GM23338 (cell line): Measurements from ENCODE around the gene CEP78. TPM values are rescaled to one million over a fixed set of nuclear protein-coding genes. Genes with fewer than 3 reads are reported as not detected.
"Not testable (repeated sequence)": the region's sequence is repeated elsewhere in the genome, so short reads cannot be mapped to it uniquely, and the experiment has no call there.

ENCODE experiments used
- ATAC-seq: fragments of 200-7000 bp; cut with Tn5 transposase; 3 replicates; pipeline ENCODE4 v1.9.1; 2020
- DNase-seq: peaks from one replicate; pipeline ENCODE4 v3.0.0-alpha.2; 2015; ENCODE audit warnings: low spot score
- H2AFZ ChIP-seq: fragments of 200-600 bp; sonication (generic); 2 replicates; pipeline ENCODE4 v1.8.0; 2016; ENCODE audit warnings: antibody characterized with exemption, mild to moderate bottlenecking, moderate library complexity
- H3F3A ChIP-seq: fragments of 200-600 bp; sonication (generic); replicated peaks from 2 replicates; pipeline ENCODE4 v1.8.0; 2017; ENCODE audit warnings: antibody characterized with exemption, mixed run types, low read depth
- H3K27ac ChIP-seq: fragments of 200-600 bp; sonication (generic); 2 replicates; pipeline ENCODE4 v1.6.1; 2016; ENCODE audit warnings: low read depth
- H3K27me3 ChIP-seq: fragments of 200-600 bp; sonication (generic); 2 replicates; pipeline ENCODE4 v1.8.0; 2016; ENCODE audit warnings: mild to moderate bottlenecking, mixed run types, moderate library complexity; ENCODE audit not compliant: insufficient read depth
- H3K36me3 ChIP-seq: fragments of 200-600 bp; sonication (generic); 2 replicates; pipeline ENCODE4 v1.8.0; 2016; ENCODE audit warnings: mild to moderate bottlenecking; ENCODE audit not compliant: insufficient read depth
- H3K4me1 ChIP-seq: fragments of 200-600 bp; sonication (generic); 2 replicates; pipeline ENCODE4 v1.8.0; 2016; ENCODE audit warnings: mild to moderate bottlenecking, moderate library complexity; ENCODE audit not compliant: insufficient read depth
- H3K4me2 ChIP-seq: fragments of 200-600 bp; sonication (generic); 2 replicates; pipeline ENCODE4 v1.7.1; 2017; ENCODE audit warnings: mixed run types
- H3K4me3 ChIP-seq: fragments of 200-600 bp; sonication (generic); 2 replicates; pipeline ENCODE4 v1.6.1; 2016; ENCODE audit warnings: mixed run types
- H3K79me2 ChIP-seq: fragments of 200-600 bp; sonication (generic); replicated peaks from 2 replicates; pipeline ENCODE4 v1.8.0; 2017; ENCODE audit warnings: mild to moderate bottlenecking; ENCODE audit not compliant: insufficient read depth
- H3K9me2 ChIP-seq: fragments of 200-600 bp; sonication (generic); 2 replicates; pipeline ENCODE4 v1.8.0; 2017; ENCODE audit not compliant: insufficient read depth
- H4K20me1 ChIP-seq: fragments of 200-600 bp; sonication (generic); replicated peaks from 2 replicates; pipeline ENCODE4 v1.8.0; 2017; ENCODE audit warnings: mild to moderate bottlenecking; ENCODE audit not compliant: insufficient read depth
- H3K27ac Mint-ChIP-seq: 2 replicates; pipeline ENCODE4 v1.8.0; 2020; ENCODE audit warnings: inconsistent platforms, mild to moderate bottlenecking, moderate library complexity, mixed read lengths
- H3K27me3 Mint-ChIP-seq: 3 replicates; pipeline ENCODE4 v1.8.0; 2022; ENCODE audit warnings: low read depth, mild to moderate bottlenecking, moderate library complexity, mixed read lengths, inconsistent platforms; ENCODE audit not compliant: insufficient read depth, poor library complexity
- H3K36me3 Mint-ChIP-seq: 3 replicates; pipeline ENCODE4 v1.8.0; 2021; ENCODE audit warnings: low read depth, mild to moderate bottlenecking, inconsistent platforms, moderate library complexity, mixed read lengths
- H3K4me1 Mint-ChIP-seq: 3 replicates; pipeline ENCODE4 v1.8.0; 2020; ENCODE audit warnings: mild to moderate bottlenecking, inconsistent platforms, mixed read lengths
- H3K4me3 Mint-ChIP-seq: 3 replicates; pipeline ENCODE4 v1.8.0; 2021; ENCODE audit warnings: moderate library complexity, mild to moderate bottlenecking, inconsistent platforms, mixed read lengths
- H3K9me3 Mint-ChIP-seq: 3 replicates; pipeline ENCODE4 v1.8.0; 2020; ENCODE audit warnings: moderate library complexity, mild to moderate bottlenecking, inconsistent platforms, mixed read lengths
- CREB1 ChIP-seq: fragments of 250-450 bp; sonication (Bioruptor Pico); IDR thresholded peaks from 2 replicates; pipeline ENCODE4 v1.5.0; 2020; ENCODE audit warnings: low read depth, mild to moderate bottlenecking, moderate library complexity
- EZH2 ChIP-seq: fragments of 200-600 bp; sonication (generic); IDR thresholded peaks from one replicate; pipeline ENCODE4 v1.8.0; 2017; ENCODE audit warnings: antibody characterized with exemption, mild to moderate bottlenecking, low read depth; ENCODE audit not compliant: unreplicated experiment
- JUNB ChIP-seq: IDR thresholded peaks from one replicate; pipeline ENCODE4 v1.6.1; 2016; ENCODE audit warnings: antibody characterized with exemption; ENCODE audit not compliant: unreplicated experiment
- NANOG ChIP-seq: IDR thresholded peaks from 2 replicates; pipeline ENCODE4 v1.6.1; 2016; ENCODE audit warnings: antibody characterized with exemption, borderline replicate concordance
- POLR2AphosphoS5 ChIP-seq: IDR thresholded peaks from 2 replicates; pipeline ENCODE4 v1.6.1; 2016; ENCODE audit warnings: antibody characterized with exemption, low read depth
- polyA plus RNA-seq: library from polyadenylated mRNA; unstranded; fragments of >200 nt; fragmentation: Nextera tagmentation; extraction: Ambion mirVana; gene quantifications from 2 replicates; pipeline ENCODE4 v1.2.1, GENCODE V29; 2016
- total RNA-seq: library from RNA; depleted of rRNA; stranded (reverse); fragments of >200 nt; shearing (Covaris generic); gene quantifications from 2 replicates; pipeline ENCODE4 v1.2.3, GENCODE V29; 2014
- TF ChIP-seq, protein P1 (sequence below), 2 experiments: fragments of 200-600 bp in 1 of 2; sonication (generic) in 1 of 2; conservative IDR thresholded peaks; 2 replicates each; pipeline versions ENCODE4 v1.5.1 to v1.6.1; 2016 to 2017; ENCODE audit warnings: antibody characterized with exemption in 2 of 2, low read depth in 2 of 2, mild to moderate bottlenecking in 2 of 2, moderate library complexity in 1 of 2

The CEP78 gene
- total and polyA plus RNA-seq, 2 experiments from 2014 or later = 19.9 to 48.3 TPM

DNA sequence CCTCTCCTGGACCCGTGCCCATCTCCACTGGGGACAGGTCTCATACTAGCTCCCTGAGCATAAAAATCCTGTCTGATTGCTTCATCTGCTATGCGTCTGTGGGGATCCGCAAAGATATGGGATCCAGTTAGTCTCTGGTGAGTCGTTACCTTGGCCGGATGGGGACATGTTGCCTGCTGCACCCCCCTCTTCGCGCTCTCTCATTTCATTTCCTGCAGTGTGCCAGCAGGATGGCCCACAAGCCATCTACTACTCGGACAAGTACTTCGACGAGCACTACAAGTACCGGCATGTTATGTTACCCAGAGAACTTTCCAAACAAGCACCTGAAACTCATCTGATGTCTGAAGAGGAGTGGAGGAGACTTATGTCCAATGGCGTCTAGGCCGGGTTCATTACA lies 17.0 kb upstream of the CEP78 start:
- Histone ChIP-seq H3K4me3 (no peak overlapping the region), H3K27ac (no peak overlapping the region), H3K79me2 (no peaks in the 10 kb centered on the region), H4K20me1 (no peaks in the 10 kb centered on the region), H3K36me3 (no peaks in the 10 kb centered on the region), H2AFZ (peak overlapping the region; percentile 83; the same call in 1 of the 2 replicates), H3F3A (no peaks in the 10 kb centered on the region), H3K4me2 (no peak overlapping the region), H3K9me2 (no peaks in the 10 kb centered on the region), H3K27me3 (no peaks in the 10 kb centered on the region), H3K4me1 (0 out of 2 replicates have a peak, but pooled peaks cover 8% of the 10 kb centered on the region)
- H3K36me3 Mint-ChIP-seq = peaks cover 6% of the 10 kb centered on the region; the same call in 1 of the 3 replicates
- H3K4me3 Mint-ChIP-seq = no peak overlapping the region
- H3K27me3 Mint-ChIP-seq = peaks cover 4% of the 10 kb centered on the region
- H3K9me3 Mint-ChIP-seq = peaks cover 11% of the 10 kb centered on the region
- TF ChIP-seq, protein P1, sequence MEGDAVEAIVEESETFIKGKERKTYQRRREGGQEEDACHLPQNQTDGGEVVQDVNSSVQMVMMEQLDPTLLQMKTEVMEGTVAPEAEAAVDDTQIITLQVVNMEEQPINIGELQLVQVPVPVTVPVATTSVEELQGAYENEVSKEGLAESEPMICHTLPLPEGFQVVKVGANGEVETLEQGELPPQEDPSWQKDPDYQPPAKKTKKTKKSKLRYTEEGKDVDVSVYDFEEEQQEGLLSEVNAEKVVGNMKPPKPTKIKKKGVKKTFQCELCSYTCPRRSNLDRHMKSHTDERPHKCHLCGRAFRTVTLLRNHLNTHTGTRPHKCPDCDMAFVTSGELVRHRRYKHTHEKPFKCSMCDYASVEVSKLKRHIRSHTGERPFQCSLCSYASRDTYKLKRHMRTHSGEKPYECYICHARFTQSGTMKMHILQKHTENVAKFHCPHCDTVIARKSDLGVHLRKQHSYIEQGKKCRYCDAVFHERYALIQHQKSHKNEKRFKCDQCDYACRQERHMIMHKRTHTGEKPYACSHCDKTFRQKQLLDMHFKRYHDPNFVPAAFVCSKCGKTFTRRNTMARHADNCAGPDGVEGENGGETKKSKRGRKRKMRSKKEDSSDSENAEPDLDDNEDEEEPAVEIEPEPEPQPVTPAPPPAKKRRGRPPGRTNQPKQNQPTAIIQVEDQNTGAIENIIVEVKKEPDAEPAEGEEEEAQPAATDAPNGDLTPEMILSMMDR (conservative IDR thresholded peaks at IDR 0.05; ENCODE audit: low read depth in 2 of 2) = no peak
- no peak for DNase-seq
- no peak for ATAC-seq
- H3K4me1 Mint-ChIP-seq = peaks cover 4% of the 10 kb centered on the region; the same call in 2 of the 3 replicates
- H3K27ac Mint-ChIP-seq = no peak overlapping the region

DNA sequence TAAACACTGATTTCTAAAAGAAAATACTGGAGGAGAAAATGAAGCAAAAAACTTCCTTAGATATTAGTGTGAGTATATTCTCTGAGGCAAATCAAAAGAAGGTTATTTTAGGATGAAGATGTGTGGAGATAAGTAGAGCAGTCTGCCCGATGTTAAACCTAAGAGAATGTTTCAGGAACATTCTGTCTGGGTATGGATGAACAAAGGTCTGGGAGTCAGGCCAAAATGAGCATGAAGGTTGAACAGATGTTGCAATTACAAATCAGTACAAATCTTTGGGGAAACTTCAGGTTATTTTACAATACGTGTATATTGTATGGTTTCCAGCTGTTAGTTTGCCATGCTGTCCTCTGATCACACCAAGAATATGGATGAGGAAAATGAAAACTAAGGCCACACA lies 14.4 kb upstream of the CEP78 start:
- Mint-ChIP-seq H3K27me3 (peaks cover 5% of the 10 kb centered on the region), H3K36me3 (peaks cover 6% of the 10 kb centered on the region; the same call in 1 of the 3 replicates), H3K4me3 (no peak overlapping the region), H3K4me1 (no peaks in the 10 kb centered on the region), H3K9me3 (peaks cover 15% of the 10 kb centered on the region), H3K27ac (no peak overlapping the region)
- H3K27me3 ChIP-seq = no peaks in the 10 kb centered on the region
- no peak overlapping the region for H3K4me2 ChIP-seq
- DNase-seq = no peak
- H4K20me1 ChIP-seq = no peaks in the 10 kb centered on the region
- no peaks in the 10 kb centered on the region for H3K79me2 ChIP-seq
- no peaks in the 10 kb centered on the region for H3F3A ChIP-seq
- H2AFZ ChIP-seq = no peak overlapping the region
- no peaks in the 10 kb centered on the region for H3K9me2 ChIP-seq
- TF ChIP-seq EZH2 = no peak
- TF ChIP-seq JUNB = no peak
- TF ChIP-seq NANOG = no peak
- no peak for TF ChIP-seq POLR2AphosphoS5
- TF ChIP-seq CREB1 (CRISPR knock-in tag) = no peak
- no peaks in the 10 kb centered on the region for H3K36me3 ChIP-seq
- no peak overlapping the region for H3K27ac ChIP-seq
- H3K4me3 ChIP-seq = no peak overlapping the region
- ATAC-seq = no peak
- H3K4me1 ChIP-seq = no peaks in the 10 kb centered on the region

DNA sequence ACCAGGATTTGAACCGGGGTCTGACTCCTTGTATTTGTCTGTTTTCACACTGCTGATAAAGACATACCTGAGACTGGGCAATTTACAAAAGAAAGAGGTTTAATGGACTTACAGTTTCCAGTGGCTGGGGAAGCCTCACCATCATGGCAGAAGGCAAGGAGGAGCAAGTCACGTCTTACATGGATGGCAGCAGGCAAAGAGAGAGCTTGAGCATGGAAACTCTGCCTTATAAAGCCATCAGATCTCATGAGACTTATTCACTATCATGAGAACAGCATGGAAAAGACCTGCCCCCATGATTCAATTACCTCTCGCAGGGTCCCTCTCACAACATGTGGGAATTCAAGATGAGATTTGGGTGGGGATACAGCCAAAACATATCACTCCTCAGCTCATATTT lies 14.0 kb upstream of the CEP78 start:
- H2AFZ ChIP-seq, H3K27ac Mint-ChIP-seq: not testable (repeated sequence)

More for the DNA sequence above, 14.0 kb upstream of the CEP78 start:
- H3K79me2 ChIP-seq, H3K36me3 Mint-ChIP-seq, H3K27ac ChIP-seq, H3K4me1 ChIP-seq, H3F3A ChIP-seq, H3K9me2 ChIP-seq, ATAC-seq, H3K27me3 Mint-ChIP-seq, H3K4me3 Mint-ChIP-seq, H3K4me1 Mint-ChIP-seq, H3K27me3 ChIP-seq, H3K36me3 ChIP-seq, H4K20me1 ChIP-seq, H3K4me2 ChIP-seq, H3K4me3 ChIP-seq, DNase-seq: not testable (repeated sequence)
- H3K9me3 Mint-ChIP-seq = peaks cover 15% of the 10 kb centered on the region
